Loucy (cell line): Measurements from ENCODE around the gene ADAMTS4.

ENCODE experiments used
- EZH2phosphoT487 ChIP-seq: fragments of 200-600 bp; IDR thresholded peaks from 2 replicates; pipeline ENCODE4 v1.6.1; 2018; ENCODE audit warnings: antibody characterized with exemption, mild to moderate bottlenecking, moderate library complexity, borderline replicate concordance
- TF ChIP-seq, protein P1 (sequence below): fragments of 200-600 bp; sonication (generic); conservative IDR thresholded peaks from 2 replicates; pipeline ENCODE4 v1.5.1; 2014; ENCODE audit warnings: mild to moderate bottlenecking, antibody characterized with exemption, low read length

DNA sequence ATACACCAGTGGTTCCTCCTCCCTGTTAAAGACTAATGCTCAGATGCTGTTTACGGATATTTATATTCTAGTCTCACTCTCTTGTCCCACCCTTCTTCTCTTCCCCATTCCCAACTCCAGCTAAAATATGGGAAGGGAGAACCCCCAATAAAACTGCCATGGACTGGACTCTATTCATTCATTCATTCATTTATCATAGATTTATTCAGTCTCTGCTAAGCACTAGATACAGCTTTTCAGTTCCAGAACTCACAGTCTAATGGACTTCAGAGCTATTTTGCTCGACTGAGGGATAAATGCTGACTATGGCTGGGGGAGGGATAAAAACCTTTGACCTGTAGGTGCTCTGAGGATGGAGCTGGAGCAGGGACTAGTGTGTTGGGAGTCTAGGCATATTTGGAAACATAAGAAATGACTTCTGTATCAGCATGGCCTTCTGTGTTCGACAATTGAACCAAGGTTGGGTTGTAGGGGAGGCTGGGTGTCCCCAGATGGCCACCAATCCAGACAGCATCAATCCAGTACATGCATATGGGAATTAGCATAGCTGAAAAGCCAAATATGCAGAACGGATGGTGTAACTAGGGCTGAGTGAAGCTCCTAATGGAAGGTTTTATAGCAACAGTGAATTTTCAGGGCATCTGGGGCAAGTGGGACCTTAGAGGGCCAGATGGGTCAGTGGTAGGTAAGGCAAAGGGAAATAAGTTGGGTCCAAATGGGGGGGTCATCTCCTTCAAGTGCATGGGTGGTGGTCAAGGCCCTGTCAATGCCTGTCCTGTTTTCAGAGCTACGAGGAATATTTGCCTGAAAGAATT, 20.4 kb upstream of the ADAMTS4 start:
- TF ChIP-seq, protein P1, sequence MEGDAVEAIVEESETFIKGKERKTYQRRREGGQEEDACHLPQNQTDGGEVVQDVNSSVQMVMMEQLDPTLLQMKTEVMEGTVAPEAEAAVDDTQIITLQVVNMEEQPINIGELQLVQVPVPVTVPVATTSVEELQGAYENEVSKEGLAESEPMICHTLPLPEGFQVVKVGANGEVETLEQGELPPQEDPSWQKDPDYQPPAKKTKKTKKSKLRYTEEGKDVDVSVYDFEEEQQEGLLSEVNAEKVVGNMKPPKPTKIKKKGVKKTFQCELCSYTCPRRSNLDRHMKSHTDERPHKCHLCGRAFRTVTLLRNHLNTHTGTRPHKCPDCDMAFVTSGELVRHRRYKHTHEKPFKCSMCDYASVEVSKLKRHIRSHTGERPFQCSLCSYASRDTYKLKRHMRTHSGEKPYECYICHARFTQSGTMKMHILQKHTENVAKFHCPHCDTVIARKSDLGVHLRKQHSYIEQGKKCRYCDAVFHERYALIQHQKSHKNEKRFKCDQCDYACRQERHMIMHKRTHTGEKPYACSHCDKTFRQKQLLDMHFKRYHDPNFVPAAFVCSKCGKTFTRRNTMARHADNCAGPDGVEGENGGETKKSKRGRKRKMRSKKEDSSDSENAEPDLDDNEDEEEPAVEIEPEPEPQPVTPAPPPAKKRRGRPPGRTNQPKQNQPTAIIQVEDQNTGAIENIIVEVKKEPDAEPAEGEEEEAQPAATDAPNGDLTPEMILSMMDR = no peak
- TF ChIP-seq EZH2phosphoT487 = no peak
